ENCODE results near the gene CDT1.

DNA sequence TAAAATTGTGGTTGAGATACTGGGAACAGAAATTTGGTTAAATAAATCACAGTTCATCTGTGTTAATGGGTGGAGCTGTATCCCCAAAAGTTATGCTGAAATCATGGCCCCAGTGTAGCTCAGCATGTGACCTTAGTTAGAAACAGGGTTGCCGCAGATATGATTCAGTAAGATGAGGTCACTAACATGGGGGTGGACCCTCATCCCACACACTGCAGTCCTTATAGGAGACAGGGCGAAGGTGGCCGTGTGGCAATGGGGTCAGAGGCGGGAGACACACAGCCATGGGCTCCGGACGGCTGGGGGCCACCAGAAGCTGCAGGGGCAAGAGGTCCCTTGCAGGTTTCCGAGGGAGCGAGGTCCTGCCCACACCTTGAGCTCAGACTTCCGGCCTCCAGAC lies 42.5 kb downstream of the CDT1 start:
- TF ChIP-seq, protein P1, sequence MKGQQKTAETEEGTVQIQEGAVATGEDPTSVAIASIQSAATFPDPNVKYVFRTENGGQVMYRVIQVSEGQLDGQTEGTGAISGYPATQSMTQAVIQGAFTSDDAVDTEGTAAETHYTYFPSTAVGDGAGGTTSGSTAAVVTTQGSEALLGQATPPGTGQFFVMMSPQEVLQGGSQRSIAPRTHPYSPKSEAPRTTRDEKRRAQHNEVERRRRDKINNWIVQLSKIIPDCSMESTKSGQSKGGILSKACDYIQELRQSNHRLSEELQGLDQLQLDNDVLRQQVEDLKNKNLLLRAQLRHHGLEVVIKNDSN (IDR thresholded peaks at IDR 0.05; ENCODE audit: borderline replicate concordance, extremely low read length, insufficient read depth, low read depth, low read length): no peak
- TF ChIP-seq SUPT20H (IDR thresholded peaks at IDR 0.05; ENCODE audit: borderline replicate concordance, control insufficient read depth, low read depth, low read length): no peak
